IMR-90 (cell line): Measurements from ENCODE around the gene SPATC1L.
"Not testable (repeated sequence)": the region's sequence is repeated elsewhere in the genome, so short reads cannot be mapped to it uniquely, and the experiment has no call there.

Source experiments
- BHLHE40 ChIP-seq: fragments of 150-350 bp; IDR thresholded peaks from 2 replicates; pipeline ENCODE4 v1.6.1; 2016; ENCODE audit warnings: mild to moderate bottlenecking, low read depth, low read length
- FOS ChIP-seq: fragments of 150-350 bp; IDR thresholded peaks from 2 replicates; pipeline ENCODE4 v1.6.1; 2016; ENCODE audit warnings: low read depth, low read length
- POLR2A ChIP-seq: IDR thresholded peaks from 2 replicates; pipeline ENCODE4 v1.6.1; 2012; ENCODE audit warnings: mild to moderate bottlenecking, low read depth, low read length

GRCh38 chr21:46147429-46147828, 36.8 kb downstream of the SPATC1L start:
- TF ChIP-seq FOS, POLR2A, BHLHE40: not testable (repeated sequence)
